Activated CD8-positive, alpha-beta memory T cell treated with anti-CD3 and anti-CD28 coated beads for 36 hours (primary cell): ENCODE data around the gene POU3F1. TPM values are rescaled to one million over a fixed set of nuclear protein-coding genes. Genes with fewer than 3 reads are reported as not detected.
"Not testable (repeated sequence)": the region's sequence is repeated elsewhere in the genome, so short reads cannot be mapped to it uniquely, and the experiment has no call there.

ENCODE experiments used
- CTCF ChIA-PET: fragments of 350-600 bp; sonication (Branson Sonifier 250); formaldehyde crosslinking; loops from one replicate; lab custom pipeline; 2021; ENCODE audit warnings: antibody characterized with exemption; lab: Charles Lee
- POLR2A ChIA-PET: fragments of 350-600 bp; sonication (Branson Sonifier 250); formaldehyde crosslinking; loops from one replicate; lab custom pipeline; 2021; ENCODE audit warnings: antibody characterized with exemption; lab: Charles Lee
- total RNA-seq, 2 experiments: library from RNA; stranded (reverse); gene quantifications; one replicate each; pipeline ENCODE4 v1.2.3, GENCODE V29; 2021

POU3F1 gene
- total RNA-seq, 2 experiments from 2014 or later, result 0.08 to 0.15 TPM

DNA sequence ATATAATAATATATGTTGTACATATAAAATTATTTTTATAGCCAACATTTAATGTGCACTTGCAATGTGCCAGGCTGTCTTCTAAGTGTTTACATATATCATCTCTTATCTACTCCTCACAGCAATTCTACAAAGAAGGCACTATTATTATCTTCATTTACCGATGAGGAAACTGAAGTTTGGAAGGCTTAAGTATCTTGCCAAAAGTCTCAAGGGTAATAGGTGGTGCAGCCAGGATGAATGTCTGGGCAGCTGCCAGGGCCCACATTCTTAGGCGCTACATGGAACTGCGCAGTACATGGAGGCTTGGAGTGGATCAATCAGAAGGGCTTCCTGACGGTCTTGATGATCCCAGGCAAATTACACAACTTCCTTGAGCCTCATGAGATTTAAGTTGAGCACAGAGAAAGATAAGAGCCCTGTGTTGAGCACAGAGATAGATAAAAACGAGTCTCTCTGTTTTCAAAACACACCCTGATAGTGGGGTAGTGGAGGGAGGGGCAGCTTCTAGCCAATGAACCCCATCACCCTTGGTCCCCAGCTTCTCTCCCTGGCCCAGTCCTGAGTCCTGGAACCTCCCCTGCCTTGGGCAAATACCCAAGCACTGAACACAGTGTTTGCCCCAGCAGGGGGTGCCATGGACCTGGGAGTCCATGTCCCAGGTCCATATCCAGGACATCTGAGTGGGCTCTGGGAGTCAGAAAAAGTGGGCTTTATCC, 9.2 kb downstream of the POU3F1 start:
- ChIA-PET CTCF (interaction anchor here (0.7 to 1.0 kb wide), 3 partner anchors 10 to 446 kb away, joined by 3 to 4 read pairs (median 3); no protein-coding TSS in a partner anchor), POLR2A (no interaction called here)

DNA sequence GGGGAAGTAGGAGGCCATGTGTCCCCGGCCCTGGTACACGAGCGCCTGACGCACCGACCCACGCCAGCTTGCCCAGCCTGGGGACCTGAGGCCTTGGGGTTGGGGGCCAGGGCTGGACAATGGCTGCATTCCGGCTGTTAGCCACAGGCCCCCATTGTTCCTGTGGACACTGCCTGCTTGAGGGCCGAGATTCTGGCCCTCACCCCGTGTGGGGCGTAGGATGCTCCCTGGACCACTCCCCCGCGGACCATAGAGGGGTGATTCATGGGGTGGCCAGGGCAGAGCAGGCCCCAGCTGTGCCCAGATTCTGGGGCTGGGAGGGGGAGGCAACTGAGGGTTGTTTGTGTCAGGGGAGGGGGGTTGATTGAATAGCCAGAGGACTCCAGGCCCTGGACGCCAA, 11.7 kb downstream of the POU3F1 start:
- ChIA-PET POLR2A (no interaction called here), CTCF (no interaction called here)

DNA sequence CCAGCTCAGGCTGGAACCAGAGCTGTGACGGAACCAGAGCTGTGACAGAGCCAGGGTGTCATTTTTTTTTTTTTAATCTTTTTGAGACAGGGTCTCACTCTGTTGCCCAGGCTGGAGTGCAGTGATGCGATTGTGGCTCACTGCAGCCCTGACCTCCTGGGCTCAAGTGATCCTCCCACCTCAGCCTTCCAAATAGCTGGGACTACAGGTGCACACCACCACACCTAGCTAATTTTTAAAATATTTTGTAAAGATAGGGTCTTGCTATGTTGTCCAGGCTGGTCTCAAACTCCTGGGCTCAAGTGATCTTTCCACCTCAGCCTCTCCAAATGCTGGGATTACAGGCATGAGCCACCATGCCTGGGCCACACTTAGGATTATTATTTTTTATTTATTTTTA, 13.6 kb downstream of the POU3F1 start:
- CTCF ChIA-PET, result not testable (repeated sequence)
- POLR2A ChIA-PET, result interaction anchor here (0.6 kb wide), 1 partner anchor 11 kb away, joined by 9 read pairs; no protein-coding TSS in a partner anchor

DNA sequence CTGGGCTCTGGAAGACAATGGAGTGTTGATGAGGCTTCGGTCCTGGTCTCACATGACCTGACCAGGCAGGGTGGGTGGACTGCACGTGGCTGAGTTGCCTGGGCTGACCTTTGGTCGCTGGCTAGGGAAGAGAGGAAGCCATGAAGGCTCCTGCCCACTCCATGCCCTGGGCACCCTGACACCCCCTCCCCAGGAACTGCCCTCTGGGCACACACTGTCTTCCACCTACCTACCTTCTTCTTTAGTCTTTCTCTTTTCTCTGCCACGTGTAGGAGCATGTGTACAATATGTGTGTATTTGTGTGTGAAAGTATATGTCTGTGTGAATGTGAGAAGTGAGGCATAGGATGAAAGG, 15.1 kb downstream of the POU3F1 start:
- ChIA-PET CTCF (no interaction called here), POLR2A (no interaction called here)

DNA sequence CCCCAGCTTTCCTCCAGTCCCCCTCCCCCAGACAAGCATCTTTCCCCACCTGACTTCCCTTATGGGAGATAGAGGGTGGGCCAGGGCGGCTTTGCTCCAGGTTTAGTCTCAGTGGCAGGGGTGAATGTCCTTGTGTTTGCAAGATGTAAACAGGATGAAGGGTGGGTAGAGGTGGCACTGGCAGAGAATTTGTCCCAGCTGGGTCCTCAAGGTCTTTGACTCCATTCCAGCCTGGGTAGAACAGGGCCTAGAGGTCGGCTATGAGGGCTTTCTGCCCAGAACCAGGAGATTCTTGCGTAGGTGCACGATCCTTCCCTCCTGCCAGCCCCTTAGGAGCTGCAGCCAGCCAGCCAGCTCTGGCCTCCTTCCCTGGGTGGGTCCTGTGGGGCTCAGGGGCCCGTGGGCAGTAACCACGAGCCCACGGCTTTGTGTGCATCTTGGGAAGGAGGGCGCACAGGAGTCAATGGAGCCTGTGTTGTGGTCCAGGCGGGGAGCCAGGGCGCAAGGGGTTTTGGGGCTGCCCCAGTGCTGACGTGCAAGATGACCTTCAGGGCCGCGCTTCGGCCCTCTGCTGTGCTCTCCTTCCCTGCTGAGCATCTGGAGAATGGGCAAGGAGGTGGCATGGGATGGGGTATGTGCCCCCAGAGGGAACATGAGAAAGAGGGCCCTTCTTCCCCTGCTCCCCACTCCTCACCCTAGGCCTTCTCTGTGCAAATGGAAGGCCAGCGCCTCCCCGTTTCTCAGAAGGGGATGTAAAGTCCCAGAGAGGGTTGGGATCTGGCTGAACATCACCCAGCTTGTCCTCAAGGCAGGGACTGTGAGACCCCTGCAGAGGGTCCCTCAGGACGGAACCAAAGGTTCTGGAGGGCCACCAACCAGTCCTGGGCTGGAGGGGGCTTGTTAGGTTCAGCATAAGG, 15.7 kb downstream of the POU3F1 start:
- POLR2A ChIA-PET, result interaction anchor here (0.6 to 1.8 kb wide), 8 partner anchors 8 to 822 kb away, joined by 3 to 8 read pairs (median 4); partner anchors contain the start of gene POU3F1
- CTCF ChIA-PET, result interaction anchor here (0.7 to 1.4 kb wide), 5 partner anchors 8 to 804 kb away, joined by 3 to 4 read pairs (median 3); partner anchors contain the start of gene POU3F1

DNA sequence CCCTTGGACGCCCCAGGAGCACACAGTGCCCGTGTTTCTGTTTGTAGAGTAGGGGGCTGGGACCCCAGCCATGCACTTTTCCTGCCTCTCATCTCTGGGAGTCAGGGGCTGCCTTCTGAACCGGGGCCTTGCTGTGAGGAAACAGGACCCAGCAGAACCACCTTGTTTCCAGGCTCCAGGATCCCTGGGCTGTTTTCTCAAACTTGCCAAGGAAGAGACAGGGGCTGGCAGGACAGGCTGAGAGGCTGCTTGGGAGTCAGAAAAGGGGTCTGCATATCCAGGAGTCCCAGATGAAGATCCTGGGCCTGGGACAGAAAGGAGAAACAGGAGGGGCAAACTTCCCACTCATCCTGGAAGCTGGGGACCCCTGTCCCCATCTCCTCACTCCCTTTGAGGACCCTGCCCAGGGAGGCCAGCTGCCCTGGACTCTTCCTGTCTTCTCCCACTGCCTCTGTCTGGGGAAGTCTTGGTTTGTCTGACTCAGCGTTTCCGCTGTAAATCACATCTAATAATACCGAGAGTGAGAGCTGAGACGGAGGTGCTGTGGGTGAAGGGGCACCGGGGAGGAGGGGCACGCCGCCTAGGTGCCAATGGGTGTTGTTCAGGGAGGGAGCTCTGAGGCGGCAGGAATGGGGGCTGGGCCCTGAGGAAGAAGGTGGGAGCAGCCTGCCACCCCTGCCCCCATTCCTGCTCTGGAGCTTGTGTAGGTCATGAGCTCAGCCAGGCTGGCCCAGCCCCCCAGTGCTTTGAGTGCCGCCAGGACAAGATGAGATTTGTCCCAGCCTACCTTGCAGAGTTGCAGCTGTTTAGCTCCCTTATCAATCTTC, 16.7 kb downstream of the POU3F1 start:
- ChIA-PET POLR2A (interaction anchor here (0.6 to 1.8 kb wide), 8 partner anchors 9 to 823 kb away, joined by 3 to 8 read pairs (median 4); partner anchors contain the start of gene POU3F1), CTCF (interaction anchor here (0.7 to 2.3 kb wide), 7 partner anchors 9 to 805 kb away, joined by 3 to 10 read pairs (median 3); partner anchors contain the start of genes POU3F1 and SF3A3)

DNA sequence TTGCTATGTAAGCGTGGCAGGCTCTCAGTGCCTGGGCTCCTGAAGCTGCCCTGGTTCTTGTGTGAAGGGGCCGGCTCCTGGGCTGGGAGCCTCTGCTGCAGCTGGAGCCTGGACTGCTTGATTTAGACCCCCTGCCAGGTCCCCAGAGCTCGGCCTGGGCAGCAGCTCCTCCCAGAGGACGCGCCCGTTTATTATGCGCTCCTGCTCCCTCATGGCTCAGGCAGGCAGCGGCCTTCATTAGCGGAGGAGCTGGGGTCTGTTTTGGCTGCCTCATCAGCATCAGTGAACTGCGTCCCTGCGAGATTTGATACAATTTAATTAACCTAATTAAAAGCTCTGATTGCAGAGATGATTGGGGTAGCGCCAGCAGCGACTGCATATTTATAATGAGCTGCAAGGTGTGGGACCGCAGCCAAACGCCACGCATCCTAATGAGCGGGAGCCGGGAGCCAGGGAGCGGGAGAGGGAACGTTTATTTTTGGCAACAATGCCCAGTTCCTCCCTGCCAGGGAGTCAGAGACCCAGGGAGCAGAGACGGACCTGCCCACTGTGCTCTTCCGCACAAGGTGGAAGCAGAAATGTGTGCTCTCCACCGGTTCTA, 17.4 kb downstream of the POU3F1 start:
- CTCF ChIA-PET, result interaction anchor here (1.4 to 4.9 kb wide), 3 partner anchors 16 to 39 kb away, joined by 3 to 19 read pairs (median 10); partner anchors contain the start of genes SF3A3 and UTP11
- POLR2A ChIA-PET, result interaction anchor here (1.2 to 1.8 kb wide), 3 partner anchors 18 to 824 kb away, joined by 4 to 8 read pairs (median 4); partner anchors contain the start of gene POU3F1

DNA sequence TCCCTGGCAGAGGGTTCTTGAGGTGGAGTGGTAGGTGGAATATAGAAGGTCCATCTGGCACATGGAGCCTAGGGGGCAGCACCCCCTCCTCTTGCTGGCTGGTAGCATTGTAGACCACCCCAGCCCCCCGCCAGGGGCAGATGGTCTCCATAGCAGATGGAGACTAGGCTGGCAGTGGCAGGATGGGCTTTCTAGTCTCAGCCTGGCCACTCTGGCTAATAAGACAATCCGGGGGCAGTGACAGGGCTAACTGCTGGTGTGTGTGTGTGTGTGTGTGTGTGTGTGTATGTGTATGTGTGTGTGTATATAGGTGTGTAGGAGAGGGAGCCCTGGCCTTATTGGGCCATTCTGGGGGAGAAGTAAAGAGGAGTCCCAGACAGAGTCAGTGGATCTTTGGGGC, 17.9 kb downstream of the POU3F1 start:
- ChIA-PET POLR2A (interaction anchor here (1.1 to 1.6 kb wide), 2 partner anchors 17 to 19 kb away, joined by 5 read pairs; partner anchors contain the start of gene UTP11), CTCF (interaction anchor here (1.1 to 4.9 kb wide), 6 partner anchors 11 to 42 kb away, joined by 3 to 27 read pairs (median 10); partner anchors contain the start of genes SF3A3 and UTP11)

DNA sequence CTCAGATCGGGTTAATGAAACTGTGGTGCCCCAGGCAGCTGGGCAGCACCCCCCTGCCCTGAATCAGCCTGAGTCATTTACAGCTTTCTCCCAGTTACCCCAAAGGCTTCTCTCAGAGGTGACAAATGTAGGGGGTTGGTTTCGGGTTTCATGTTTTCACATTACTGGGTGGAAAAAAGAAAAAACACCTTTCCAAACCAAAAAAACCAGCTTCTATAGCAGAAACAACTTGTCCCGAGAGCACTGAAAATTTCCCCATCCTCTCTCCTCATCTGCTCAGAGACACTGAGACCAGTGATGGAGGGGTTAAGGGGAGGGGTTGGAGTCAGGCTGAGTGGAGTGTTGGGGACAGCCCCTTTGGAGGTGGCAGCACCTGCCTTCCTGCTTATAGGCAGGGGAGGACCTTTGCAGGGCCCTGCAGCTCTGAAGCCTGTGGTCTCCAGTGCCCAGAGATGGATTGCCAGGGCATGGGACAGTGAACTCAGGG, 18.4 kb downstream of the POU3F1 start:
- POLR2A ChIA-PET, result interaction anchor here (0.6 to 1.6 kb wide), 5 partner anchors 16 to 825 kb away, joined by 4 to 5 read pairs (median 5); partner anchors contain the start of genes SF3A3 and UTP11
- CTCF ChIA-PET, result interaction anchor here (0.6 to 4.9 kb wide), 9 partner anchors 12 to 231 kb away, joined by 3 to 27 read pairs (median 4); partner anchors contain the start of genes SF3A3 and UTP11

DNA sequence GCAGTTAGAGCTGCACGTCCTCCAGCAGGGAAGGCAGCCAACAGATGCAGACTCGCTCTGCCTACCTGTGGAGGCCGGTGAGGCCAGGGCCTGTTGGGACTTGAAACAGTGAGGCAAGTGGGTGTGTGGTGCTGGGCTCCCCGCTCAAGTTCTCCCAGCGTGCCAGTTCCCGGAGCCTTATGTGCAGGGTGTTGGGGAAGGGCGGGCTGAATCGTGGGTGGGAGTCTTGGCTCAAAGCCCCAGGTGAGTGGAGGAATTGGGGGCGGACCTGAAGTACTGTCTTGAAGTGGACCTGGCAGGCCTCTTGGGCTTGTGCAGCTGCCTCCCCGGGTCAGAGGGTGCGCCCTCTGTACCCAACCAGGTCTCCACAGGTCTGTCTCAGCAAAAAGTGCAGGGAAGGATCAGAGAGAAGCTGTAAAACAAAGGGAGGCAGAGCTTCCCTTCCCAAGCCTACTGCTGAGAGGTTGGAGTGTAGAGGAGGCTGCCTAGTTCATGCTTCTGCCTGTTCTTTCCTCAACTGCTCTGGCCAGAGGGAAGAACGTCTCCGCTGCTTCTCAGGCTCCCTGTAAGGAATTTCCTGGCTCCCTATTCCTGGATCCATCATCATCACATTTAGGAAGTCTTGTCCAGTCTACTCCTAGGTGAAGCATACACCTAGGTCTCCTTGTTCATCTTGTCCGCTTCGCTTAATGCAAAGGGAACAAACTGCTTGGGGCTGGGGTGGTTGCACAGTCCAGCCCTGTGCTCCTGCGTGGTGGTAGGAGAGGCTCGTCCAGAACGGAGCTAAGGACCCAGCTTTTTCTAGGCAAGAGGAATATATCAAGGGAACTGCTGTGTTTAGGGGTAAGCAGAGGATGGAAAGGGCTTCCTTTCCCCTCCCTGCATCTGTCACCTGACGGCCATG, 19.1 kb downstream of the POU3F1 start:
- POLR2A ChIA-PET, result interaction anchor here (0.6 to 1.6 kb wide), 5 partner anchors 16 to 826 kb away, joined by 4 to 5 read pairs (median 5); partner anchors contain the start of genes SF3A3 and UTP11
- CTCF ChIA-PET, result interaction anchor here (0.6 to 4.9 kb wide), 15 partner anchors 10 to 230 kb away, joined by 3 to 27 read pairs (median 3); partner anchors contain the start of genes SF3A3 and UTP11

DNA sequence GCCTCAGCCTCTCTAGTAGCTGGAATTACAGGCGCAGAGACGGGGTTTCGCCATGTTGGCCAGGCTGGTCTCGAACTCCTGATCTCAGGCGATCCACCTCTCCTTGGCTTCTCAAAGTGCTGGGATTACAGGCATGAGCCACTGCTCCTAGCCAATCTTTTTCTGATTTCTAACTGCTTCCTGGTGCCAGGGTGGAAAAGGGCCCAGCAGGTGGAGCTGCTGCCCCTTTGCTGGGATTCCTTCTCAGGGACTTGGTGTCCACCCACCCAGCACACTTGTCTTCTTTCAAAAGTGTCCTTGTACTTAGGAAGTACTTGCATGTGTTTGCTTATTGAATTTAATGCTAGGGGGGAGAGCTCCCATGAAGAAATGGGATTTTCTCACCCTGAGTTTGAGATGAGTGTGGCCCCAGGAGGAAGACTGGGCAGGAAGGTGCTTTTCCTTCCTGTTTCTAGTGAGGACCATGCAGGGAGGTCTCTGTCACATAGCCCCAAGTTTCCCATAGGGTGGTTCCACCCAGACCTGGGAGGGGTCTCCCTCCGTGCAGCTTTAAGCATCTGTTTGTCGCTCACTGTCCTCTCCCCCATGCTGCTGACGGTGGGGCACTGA, 19.9 kb downstream of the POU3F1 start:
- POLR2A ChIA-PET, result interaction anchor here (0.6 to 1.5 kb wide), 4 partner anchors 13 to 45 kb away, joined by 3 to 5 read pairs (median 4); partner anchors contain the start of gene SF3A3
- CTCF ChIA-PET, result interaction anchor here (0.7 to 4.9 kb wide), 10 partner anchors 10 to 186 kb away, joined by 3 to 27 read pairs (median 3); partner anchors contain the start of gene UTP11

DNA sequence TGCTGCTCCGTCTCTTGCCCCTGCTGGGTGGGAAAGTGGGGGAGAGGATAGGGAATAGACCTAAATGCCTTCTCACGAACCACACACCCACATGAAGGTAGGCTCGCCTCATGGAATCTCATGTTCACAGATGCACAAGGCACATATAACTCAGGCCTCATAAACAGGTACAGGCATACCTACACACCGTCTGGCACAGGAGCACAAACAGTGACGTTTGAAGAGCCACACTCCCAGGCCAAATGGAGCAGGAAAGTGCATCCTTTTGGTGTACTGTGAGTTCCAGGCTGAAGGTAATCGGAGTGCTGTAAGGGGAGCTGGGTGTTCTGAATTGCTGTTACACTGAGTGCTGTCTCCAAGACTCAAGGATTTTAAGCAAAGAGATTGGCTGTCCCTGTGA, 20.9 kb downstream of the POU3F1 start:
- POLR2A ChIA-PET, result interaction anchor here (0.6 to 1.0 kb wide), 2 partner anchors 12 to 93 kb away, joined by 4 to 13 read pairs; no protein-coding TSS in a partner anchor
- CTCF ChIA-PET, result interaction anchor here (4.9 kb wide), 2 partner anchors 12 to 46 kb away, joined by 19 to 27 read pairs; partner anchors contain the start of gene UTP11

DNA sequence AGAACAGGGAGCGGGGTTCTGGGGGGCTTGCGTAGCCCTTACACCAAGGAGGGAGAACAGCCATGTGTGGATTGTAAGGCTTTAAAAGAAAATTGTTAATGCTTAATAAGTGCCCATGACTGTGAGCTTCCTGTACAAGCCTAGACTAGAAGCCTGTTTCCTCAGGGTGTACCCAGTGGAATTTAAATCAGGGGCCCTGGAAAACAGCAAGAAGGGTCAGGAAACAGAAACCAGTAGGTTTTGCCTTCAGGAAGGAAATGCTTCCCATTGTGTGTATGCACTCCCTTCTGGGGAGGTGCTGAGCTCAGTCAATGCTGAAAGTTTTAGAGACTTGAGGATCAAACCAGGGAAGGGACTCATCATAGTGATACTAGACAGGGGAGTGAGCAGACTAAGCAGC, 21.4 kb downstream of the POU3F1 start:
- CTCF ChIA-PET, result interaction anchor here (0.6 to 4.9 kb wide), 3 partner anchors 12 to 93 kb away, joined by 3 to 27 read pairs (median 19); partner anchors contain the start of gene UTP11
- POLR2A ChIA-PET, result interaction anchor here (0.5 to 0.6 kb wide), 2 partner anchors 93 to 523 kb away, joined by 6 to 13 read pairs; no protein-coding TSS in a partner anchor

DNA sequence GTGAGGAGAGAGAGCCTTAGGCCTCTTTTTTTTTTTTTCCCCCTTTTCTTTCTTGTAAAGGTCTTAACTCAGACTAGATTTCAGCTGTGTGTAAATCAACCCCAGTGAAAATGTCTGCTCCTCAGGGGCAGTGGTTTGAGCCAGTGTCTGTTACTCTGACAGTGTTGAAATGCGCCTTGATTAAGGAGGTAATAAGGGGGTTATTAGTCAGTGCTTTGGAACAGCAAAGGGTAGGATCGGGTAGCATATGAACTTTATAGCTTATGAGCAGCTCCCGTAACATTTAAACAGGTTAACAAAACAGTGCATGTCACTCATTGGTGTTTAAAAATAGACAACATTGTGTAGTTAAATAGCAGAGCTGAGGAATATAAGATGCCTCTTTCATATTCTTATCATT, 23.8 kb downstream of the POU3F1 start:
- ChIA-PET CTCF (interaction anchor here (0.8 kb wide), 1 partner anchor 32 kb away, joined by 4 read pairs; no protein-coding TSS in a partner anchor), POLR2A (no interaction called here)

DNA sequence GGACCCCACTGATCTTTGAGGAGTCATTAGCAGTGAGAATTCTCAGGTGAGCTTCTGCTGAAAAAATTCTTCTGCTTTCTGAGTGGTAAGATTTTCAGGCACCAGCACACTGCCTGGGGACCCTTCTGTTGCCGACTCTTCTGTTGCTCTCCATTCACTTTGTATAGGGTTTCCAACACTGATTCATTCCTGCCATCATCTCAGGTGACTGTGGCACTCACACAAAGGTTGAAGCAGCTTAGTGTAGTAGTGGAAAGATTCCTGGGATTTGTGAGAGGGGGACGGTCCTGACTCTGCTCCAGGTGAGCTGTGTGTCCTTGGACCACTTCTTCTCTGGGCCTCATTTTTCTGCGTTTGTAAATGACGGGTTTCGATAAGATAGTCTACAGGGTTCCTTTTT, 24.6 kb downstream of the POU3F1 start:
- CTCF ChIA-PET, result interaction anchor here (0.8 to 1.1 kb wide), 2 partner anchors 9 to 31 kb away, joined by 3 to 4 read pairs; partner anchors contain the start of gene UTP11
- POLR2A ChIA-PET, result no interaction called here
